Esophagus muscularis mucosa (tissue), 3 donors: Measurements from ENCODE around the gene CCN5.

Experiments used
- POLR2AphosphoS5 ChIP-seq, 2 donors: sonication (generic); formaldehyde crosslinking; IDR thresholded peaks; one replicate each; pipeline ENCODE4 v1.6.1; 2017; ENCODE audit warnings: antibody characterized with exemption in 2 of 2
- TF ChIP-seq, protein P1 (sequence below), 3 experiments: fragments of 200-600 bp in 2 of 3; fragments of 450-650 bp in 1 of 3; sonication (generic) in 2 of 3; IDR thresholded peaks; one replicate each; pipeline ENCODE4 v1.5.1; 2017 to 2019; ENCODE audit warnings: antibody characterized with exemption in 3 of 3, mild to moderate bottlenecking in 2 of 3, moderate library complexity in 1 of 3

DNA sequence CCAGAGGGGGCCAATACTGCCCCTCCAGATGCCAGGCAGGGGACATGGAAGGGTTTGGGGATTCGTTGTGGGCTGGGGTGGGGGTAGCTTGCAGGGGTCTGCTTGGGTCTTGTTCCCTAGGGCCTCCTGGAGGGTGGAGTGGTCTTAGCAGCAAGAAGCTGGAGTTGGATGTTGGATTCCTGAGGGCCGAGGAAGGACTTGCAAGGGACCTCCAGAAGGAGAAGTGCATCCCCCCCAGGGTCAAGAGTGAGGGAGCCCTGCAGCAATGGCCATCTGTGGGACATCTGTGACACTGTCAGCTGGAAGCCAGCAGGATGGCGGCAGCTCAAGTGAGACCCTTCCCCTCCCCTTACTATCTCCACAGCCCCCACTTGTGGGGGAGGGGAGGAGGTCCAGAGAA, 25.4 kb upstream of the CCN5 start:
- TF ChIP-seq, protein P1, sequence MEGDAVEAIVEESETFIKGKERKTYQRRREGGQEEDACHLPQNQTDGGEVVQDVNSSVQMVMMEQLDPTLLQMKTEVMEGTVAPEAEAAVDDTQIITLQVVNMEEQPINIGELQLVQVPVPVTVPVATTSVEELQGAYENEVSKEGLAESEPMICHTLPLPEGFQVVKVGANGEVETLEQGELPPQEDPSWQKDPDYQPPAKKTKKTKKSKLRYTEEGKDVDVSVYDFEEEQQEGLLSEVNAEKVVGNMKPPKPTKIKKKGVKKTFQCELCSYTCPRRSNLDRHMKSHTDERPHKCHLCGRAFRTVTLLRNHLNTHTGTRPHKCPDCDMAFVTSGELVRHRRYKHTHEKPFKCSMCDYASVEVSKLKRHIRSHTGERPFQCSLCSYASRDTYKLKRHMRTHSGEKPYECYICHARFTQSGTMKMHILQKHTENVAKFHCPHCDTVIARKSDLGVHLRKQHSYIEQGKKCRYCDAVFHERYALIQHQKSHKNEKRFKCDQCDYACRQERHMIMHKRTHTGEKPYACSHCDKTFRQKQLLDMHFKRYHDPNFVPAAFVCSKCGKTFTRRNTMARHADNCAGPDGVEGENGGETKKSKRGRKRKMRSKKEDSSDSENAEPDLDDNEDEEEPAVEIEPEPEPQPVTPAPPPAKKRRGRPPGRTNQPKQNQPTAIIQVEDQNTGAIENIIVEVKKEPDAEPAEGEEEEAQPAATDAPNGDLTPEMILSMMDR (IDR thresholded peaks at IDR 0.05), result no peak
- no peak for TF ChIP-seq POLR2AphosphoS5 (IDR thresholded peaks at IDR 0.05)
